ENCODE data around the gene NMD3.
"Not testable (repeated sequence)": the region's sequence is repeated elsewhere in the genome, so short reads cannot be mapped to it uniquely, and the experiment has no call there.

NMD3 gene

GRCh38 chr3:161220850-161221753 lies at the start of gene NMD3:
Gene NMD3 (plus strand): TSS chr3:161221311. CDS start chr3:161222014, 703 bp downstream.
- peak; percentile 89 for DNase-seq (ENCODE audit: low read depth)

- DNase-seq (ENCODE audit: low read depth) = no peak
Measured at GRCh38 chr3:161171639-161172552, 49.2 kb upstream of the NMD3 start.

DNA sequence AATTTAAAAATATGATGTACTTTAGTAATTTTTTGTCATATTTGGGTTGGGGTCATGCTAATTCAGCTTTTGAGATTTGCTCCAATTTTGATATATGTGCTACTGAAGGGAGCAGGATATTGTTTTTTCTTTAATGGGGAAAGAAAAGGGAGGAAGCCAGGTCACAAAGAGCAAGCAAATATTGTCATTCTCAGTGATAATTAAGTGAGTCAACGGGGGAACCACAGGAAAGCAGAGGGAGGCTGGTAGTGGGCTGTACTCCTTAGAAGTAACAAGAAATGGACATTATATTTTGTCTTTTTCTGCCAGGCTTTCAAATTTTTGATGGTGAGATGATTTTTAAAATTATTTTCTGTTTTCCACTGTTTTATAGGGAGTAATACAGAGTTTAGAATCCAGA lies 45.6 kb upstream of the NMD3 start:
- DNase-seq (ENCODE audit: low read depth) = no peak

- no peak for DNase-seq (ENCODE audit: low read depth)
Measured at GRCh38 chr3:161177991-161178390, 43.1 kb upstream of the NMD3 start.

DNA sequence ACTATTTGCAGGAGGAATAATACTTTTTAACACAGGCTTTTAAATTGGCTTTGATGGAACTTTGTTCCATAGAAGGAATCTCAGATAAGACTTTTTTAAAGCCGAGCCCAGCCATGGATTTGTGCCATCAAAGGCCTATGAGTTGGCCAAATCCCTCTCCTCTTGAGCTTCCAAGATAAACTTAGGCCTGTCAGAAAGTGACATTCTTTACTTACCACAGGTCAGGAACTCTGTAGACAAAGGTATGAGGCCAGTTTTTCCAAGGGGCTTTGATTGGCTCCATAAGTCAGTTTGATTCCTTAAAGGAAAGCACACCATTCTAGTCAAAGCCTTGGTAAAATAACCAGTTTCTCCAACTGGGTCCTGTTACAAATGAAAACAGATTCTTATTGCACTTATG lies 39.7 kb upstream of the NMD3 start:
- not testable (repeated sequence) for DNase-seq (ENCODE audit: low read depth)

DNA sequence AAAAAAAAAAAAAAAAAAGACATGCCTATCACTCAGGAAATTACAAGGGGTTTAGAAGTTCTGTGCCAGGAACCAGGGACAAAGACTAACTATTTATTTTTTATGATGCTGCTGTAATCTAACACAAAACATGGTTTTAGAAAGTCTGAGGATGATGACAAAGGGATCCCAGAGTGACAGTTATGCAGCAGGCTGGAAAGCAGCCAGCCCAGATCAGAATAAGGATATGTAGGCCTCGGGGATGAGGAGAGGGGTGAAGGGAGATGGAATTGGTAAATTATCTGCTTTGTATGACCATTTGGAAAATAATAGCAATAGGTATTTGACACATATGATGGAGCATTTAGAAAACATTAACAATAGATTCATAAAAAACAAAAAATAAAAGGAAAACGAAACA lies 34.1 kb upstream of the NMD3 start:
- no peak for DNase-seq (ENCODE audit: low read depth)

DNA sequence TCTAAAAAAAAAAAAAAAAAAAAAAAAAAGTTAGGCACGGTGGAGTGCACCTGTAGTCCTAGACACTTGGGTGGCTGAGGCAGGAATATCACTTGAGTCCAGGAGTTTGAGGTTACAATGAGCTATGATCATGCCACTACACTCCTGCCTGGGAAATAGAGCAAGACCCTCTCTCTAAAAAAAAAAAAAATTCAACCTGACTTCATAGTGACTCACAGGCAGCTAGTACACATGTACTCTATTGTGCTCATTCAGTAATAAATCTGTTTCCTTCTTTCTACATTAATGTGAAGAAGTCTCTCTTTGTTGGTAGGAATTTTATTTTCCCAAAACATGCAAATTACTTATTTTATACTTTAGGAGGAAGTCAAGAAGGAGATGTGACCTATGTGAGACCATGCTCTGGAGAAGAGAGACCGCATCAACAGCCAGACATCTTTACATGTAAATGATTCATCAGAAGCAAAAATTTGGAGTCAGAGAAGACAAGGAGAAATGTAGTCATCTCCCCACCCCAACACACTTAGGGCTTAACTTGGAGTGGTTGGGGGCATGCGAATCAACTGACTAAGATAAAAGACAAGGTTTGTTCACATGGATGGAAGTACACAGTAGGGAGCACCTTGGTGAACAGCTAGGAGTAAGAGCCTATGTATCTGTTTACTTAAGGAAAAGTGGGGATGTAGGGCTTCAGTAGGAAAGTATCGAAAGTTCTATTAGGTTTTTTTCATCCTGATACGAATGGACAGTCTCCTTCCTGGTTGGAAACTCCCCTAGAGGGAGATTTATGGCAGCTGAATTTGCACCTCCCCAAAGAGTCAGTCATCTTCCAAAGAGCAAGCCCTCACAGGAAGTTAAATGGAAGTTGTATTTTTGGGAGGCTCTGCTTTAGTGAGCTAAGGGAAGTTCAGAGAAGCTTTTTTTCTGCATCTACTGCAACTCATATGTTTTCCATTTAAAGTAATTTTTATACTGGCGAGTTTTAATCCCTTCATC lies 23.0 kb upstream of the NMD3 start:
- no peak for DNase-seq (ENCODE audit: low read depth)

- DNase-seq (ENCODE audit: low read depth) = no peak
Measured at GRCh38 chr3:161199926-161200325, 21.2 kb upstream of the NMD3 start.

DNA sequence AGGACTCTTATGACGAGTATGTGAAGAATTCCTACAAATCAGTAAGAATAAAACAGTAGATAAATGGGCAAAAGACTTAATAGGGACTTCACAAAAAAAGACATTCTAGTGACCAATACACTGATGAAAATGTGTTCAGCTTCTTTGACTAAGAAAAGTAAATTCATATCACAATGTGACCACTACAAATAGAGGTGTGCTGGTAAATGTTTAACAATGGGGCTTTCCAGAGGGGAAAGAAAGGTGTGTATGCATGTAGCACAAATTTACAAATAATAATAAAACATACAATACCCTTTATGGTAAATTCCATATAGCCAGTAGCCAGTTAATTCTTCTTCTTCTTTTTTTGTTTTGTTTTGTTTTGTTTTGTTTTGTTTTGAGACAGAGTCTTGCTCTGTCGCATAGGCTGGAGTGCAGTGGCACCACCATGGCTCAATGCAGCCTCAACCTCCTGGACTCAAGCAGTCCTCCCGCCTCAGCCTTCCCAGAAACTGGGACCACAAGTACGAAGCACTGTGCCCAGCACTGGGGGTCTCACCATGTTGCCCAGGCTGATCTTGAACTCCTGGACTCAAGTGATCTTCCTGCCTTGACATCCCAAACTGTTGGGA lies 17.5 kb upstream of the NMD3 start:
- DNase-seq (ENCODE audit: low read depth) = no peak

DNA sequence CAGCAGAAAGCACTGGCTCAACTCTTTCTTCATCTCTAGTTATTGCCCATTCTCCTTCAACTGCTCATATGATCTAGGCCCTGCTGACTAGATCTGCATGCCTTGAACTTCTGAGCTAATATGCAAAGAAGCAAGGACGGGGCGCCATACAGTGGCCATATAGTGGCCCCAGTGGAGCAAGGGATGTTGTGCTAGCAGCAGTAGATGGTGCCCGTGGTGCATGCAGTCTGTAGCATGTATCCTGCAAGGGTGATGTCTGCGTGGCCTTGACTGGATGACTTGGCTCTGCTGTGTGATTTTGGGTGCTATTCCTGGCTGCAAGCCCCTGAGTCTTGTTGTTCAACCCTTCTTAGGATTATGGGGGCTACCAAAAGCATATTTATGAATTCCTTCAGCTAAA lies 12.2 kb upstream of the NMD3 start:
- DNase-seq (ENCODE audit: low read depth) = no peak

- no peak for DNase-seq (ENCODE audit: low read depth)
Measured at GRCh38 chr3:161212171-161212771, 8.8 kb upstream of the NMD3 start.

- no peak for DNase-seq (ENCODE audit: low read depth)
Measured at GRCh38 chr3:161212906-161213305, 8.2 kb upstream of the NMD3 start.

- no peak for DNase-seq (ENCODE audit: low read depth)
Measured at GRCh38 chr3:161213644-161214043, 7.5 kb upstream of the NMD3 start.

GRCh38 chr3:161215185-161215584 lies 5.9 kb upstream of the NMD3 start:
- DNase-seq (ENCODE audit: low read depth) = no peak

- DNase-seq (ENCODE audit: low read depth) = no peak
Measured at GRCh38 chr3:161217496-161217895, 3.6 kb upstream of the NMD3 start.

GRCh38 chr3:161219495-161219894 lies 1.6 kb upstream of the NMD3 start:
- no peak for DNase-seq (ENCODE audit: low read depth)

GRCh38 chr3:161221806-161222600 lies 892 bp downstream of the NMD3 start:
- DNase-seq (ENCODE audit: low read depth) = no peak

- no peak for DNase-seq (ENCODE audit: low read depth)
Measured at GRCh38 chr3:161222662-161223061, 1.6 kb downstream of the NMD3 start.

GRCh38 chr3:161224786-161225185 lies 3.7 kb downstream of the NMD3 start:
- DNase-seq (ENCODE audit: low read depth) = no peak

GRCh38 chr3:161230621-161231171 lies 9.6 kb downstream of the NMD3 start:
- no peak for DNase-seq (ENCODE audit: low read depth)
